Vagina (tissue), 2 donors: Measurements from ENCODE around the gene PRDM16. TPM values are rescaled to one million over a fixed set of nuclear protein-coding genes. Genes with fewer than 3 reads are reported as not detected.

Experiments
- DNase-seq, 2 donors: peaks; one replicate each; pipeline ENCODE4 v3.0.0-alpha.2; 2017; ENCODE audit errors: extremely low spot score in 2 of 2
- H3K27ac ChIP-seq: fragments of 200-600 bp; sonication (generic); one replicate; pipeline ENCODE4 v1.5.1; 2019
- H3K27me3 ChIP-seq: fragments of 200-600 bp; sonication (generic); one replicate; pipeline ENCODE4 v1.5.1; 2019
- H3K36me3 ChIP-seq, 2 donors: fragments of 200-600 bp; sonication (generic); one replicate each; pipeline ENCODE4 v1.5.1; 2017 to 2019
- H3K4me1 ChIP-seq: fragments of 200-600 bp; sonication (generic); one replicate; pipeline ENCODE4 v1.5.1; 2019
- H3K4me3 ChIP-seq, 2 donors: fragments of 200-600 bp; sonication (generic); 1 replicate in 1 of 2; 2 replicates in 1 of 2; pipeline ENCODE4 v1.5.1; 2016 to 2019
- H3K9me3 ChIP-seq: fragments of 200-600 bp; sonication (generic); one replicate; pipeline ENCODE4 v1.5.1; 2019
- POLR2A ChIP-seq, 2 donors: fragments of 450-650 bp; IDR thresholded peaks; one replicate each; pipeline ENCODE4 v1.6.1; 2017; ENCODE audit warnings: antibody characterized with exemption in 2 of 2, mild to moderate bottlenecking in 2 of 2, moderate library complexity in 2 of 2
- POLR2AphosphoS5 ChIP-seq, 2 donors: sonication (generic); formaldehyde crosslinking; IDR thresholded peaks; one replicate each; pipeline ENCODE4 v1.9.0; 2017; ENCODE audit warnings: antibody characterized with exemption in 2 of 2, mild to moderate bottlenecking in 2 of 2, low read depth in 1 of 2; ENCODE audit not compliant: insufficient read depth in 1 of 2
- intact Hi-C: fragments of 100-400 bp; cut with DNase I; formaldehyde crosslinking; loops from one replicate; pipeline ENCODE4 v1.15.1; 2023
- total RNA-seq: library from RNA; depleted of rRNA; stranded (reverse); fragments of >200 nt; gene quantifications from one replicate; pipeline ENCODE4 v1.2.3, GENCODE V29; 2016
- TF ChIP-seq, protein P1 (sequence below), 3 experiments: fragments of 450-650 bp in 2 of 3; fragments of 200-600 bp in 1 of 3; sonication (generic) in 1 of 3; IDR thresholded peaks; one replicate each; pipeline ENCODE4 v1.5.1; 2017 to 2019; ENCODE audit warnings: antibody characterized with exemption in 3 of 3, mild to moderate bottlenecking in 2 of 3, moderate library complexity in 2 of 3

PRDM16 gene
- total RNA-seq, 1 donor from 2014 or later = 3.9 TPM

GRCh38 chr1:3139871-3140361 lies 70.9 kb downstream of the PRDM16 start:
- H3K27me3 ChIP-seq = peaks cover 5% of the 10 kb centered on the region
- peak overlapping the region in 1 of 2 donors; percentile 16 for H3K4me3 ChIP-seq
- no peak overlapping the region for H3K27ac ChIP-seq
- DNase-seq = no peak
- intact Hi-C loops = no loop called here
- H3K36me3 ChIP-seq = no peaks in the 10 kb centered on the region
- no peaks in the 10 kb centered on the region for H3K9me3 ChIP-seq
- TF ChIP-seq POLR2A (IDR thresholded peaks at IDR 0.05) = no peak
- no peak for TF ChIP-seq POLR2AphosphoS5 (IDR thresholded peaks at IDR 0.05; ENCODE audit: insufficient read depth in 1 of 2, low read depth in 1 of 2)
- TF ChIP-seq, protein P1, sequence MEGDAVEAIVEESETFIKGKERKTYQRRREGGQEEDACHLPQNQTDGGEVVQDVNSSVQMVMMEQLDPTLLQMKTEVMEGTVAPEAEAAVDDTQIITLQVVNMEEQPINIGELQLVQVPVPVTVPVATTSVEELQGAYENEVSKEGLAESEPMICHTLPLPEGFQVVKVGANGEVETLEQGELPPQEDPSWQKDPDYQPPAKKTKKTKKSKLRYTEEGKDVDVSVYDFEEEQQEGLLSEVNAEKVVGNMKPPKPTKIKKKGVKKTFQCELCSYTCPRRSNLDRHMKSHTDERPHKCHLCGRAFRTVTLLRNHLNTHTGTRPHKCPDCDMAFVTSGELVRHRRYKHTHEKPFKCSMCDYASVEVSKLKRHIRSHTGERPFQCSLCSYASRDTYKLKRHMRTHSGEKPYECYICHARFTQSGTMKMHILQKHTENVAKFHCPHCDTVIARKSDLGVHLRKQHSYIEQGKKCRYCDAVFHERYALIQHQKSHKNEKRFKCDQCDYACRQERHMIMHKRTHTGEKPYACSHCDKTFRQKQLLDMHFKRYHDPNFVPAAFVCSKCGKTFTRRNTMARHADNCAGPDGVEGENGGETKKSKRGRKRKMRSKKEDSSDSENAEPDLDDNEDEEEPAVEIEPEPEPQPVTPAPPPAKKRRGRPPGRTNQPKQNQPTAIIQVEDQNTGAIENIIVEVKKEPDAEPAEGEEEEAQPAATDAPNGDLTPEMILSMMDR (IDR thresholded peaks at IDR 0.05) = no peak
- H3K4me1 ChIP-seq = peaks cover 13% of the 10 kb centered on the region

- Histone ChIP-seq H3K27ac (no peak overlapping the region), H3K9me3 (no peaks in the 10 kb centered on the region), H3K4me1 (peaks cover 13% of the 10 kb centered on the region), H3K36me3 (no peaks in the 10 kb centered on the region), H3K27me3 (peaks cover 5% of the 10 kb centered on the region), H3K4me3 (peak overlapping the region in 1 of 2 donors; percentile 16)
- TF ChIP-seq POLR2A (IDR thresholded peaks at IDR 0.05) (no peak), POLR2AphosphoS5 (IDR thresholded peaks at IDR 0.05; ENCODE audit: insufficient read depth in 1 of 2, low read depth in 1 of 2) (no peak)
- TF ChIP-seq, protein P1 (IDR thresholded peaks at IDR 0.05) = no peak
- intact Hi-C loops = no loop called here
- no peak for DNase-seq
Observed at GRCh38 chr1:3140437-3140836, 71.4 kb downstream of the PRDM16 start.

- Histone ChIP-seq H3K27ac (no peak overlapping the region), H3K4me1 (peaks cover 13% of the 10 kb centered on the region), H3K27me3 (peaks cover 5% of the 10 kb centered on the region), H3K9me3 (no peaks in the 10 kb centered on the region), H3K4me3 (no peak overlapping the region), H3K36me3 (no peaks in the 10 kb centered on the region)
- no peak for DNase-seq
- no peak for TF ChIP-seq POLR2AphosphoS5 (IDR thresholded peaks at IDR 0.05; ENCODE audit: insufficient read depth in 1 of 2, low read depth in 1 of 2)
- TF ChIP-seq, protein P1 (IDR thresholded peaks at IDR 0.05) = no peak
- no peak for TF ChIP-seq POLR2A (IDR thresholded peaks at IDR 0.05)
- intact Hi-C loops = no loop called here
Observed at GRCh38 chr1:3141129-3141528, 72.1 kb downstream of the PRDM16 start.

DNA sequence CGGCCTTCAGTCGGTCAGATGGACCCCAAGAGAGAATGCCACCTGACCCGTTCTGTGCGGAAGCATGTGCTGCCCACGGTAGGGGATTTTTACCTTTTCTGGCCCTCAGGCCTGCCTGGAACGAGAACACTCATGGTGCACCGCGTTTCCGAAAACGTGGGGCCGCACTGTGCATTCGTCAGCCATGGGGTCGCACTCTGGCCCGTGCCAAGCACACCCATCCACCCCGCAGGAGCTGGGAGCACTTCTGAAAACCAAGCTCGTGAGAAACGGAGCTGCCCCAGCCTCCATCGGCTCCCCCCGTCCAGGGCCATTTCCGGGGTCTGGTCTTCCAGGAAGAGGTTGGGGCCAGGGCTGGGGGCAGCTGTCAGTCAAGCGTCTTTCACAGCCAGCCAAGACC lies 72.8 kb downstream of the PRDM16 start:
- peaks cover 5% of the 10 kb centered on the region for H3K27me3 ChIP-seq
- H3K4me3 ChIP-seq = no peak overlapping the region
- H3K27ac ChIP-seq = no peak overlapping the region
- intact Hi-C loops = no loop called here
- H3K9me3 ChIP-seq = no peaks in the 10 kb centered on the region
- TF ChIP-seq POLR2AphosphoS5 (IDR thresholded peaks at IDR 0.05; ENCODE audit: insufficient read depth in 1 of 2, low read depth in 1 of 2) (no peak), POLR2A (IDR thresholded peaks at IDR 0.05) (no peak)
- TF ChIP-seq, protein P1 (IDR thresholded peaks at IDR 0.05) = no peak
- DNase-seq = no peak
- H3K4me1 ChIP-seq = peaks cover 13% of the 10 kb centered on the region
- H3K36me3 ChIP-seq = no peaks in the 10 kb centered on the region

DNA sequence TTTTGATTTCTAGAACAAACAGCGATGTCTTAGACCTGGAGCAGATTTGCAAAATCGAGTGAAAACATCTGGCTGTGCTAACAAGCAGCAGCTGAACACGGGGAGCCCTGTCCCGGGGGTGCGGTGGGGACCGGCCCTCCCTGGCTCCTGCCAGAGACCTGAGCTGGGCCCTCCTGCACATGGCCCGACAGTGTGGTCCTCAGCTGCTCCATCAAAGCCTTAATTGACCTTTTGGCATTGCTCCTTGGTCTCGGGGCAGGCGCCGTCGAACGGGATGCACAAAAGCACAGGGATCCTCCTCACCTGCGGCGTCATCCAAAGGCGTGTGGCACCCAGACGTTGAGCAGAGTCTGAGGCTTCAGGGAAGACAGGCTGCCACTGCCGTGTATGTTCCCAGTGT lies 73.2 kb downstream of the PRDM16 start:
- H3K9me3 ChIP-seq = no peaks in the 10 kb centered on the region
- no peaks in the 10 kb centered on the region for H3K36me3 ChIP-seq
- peaks cover 5% of the 10 kb centered on the region for H3K27me3 ChIP-seq
- peaks cover 13% of the 10 kb centered on the region for H3K4me1 ChIP-seq
- no peak overlapping the region for H3K27ac ChIP-seq
- intact Hi-C loops = no loop called here
- TF ChIP-seq POLR2A (IDR thresholded peaks at IDR 0.05) = no peak
- TF ChIP-seq POLR2AphosphoS5 (IDR thresholded peaks at IDR 0.05; ENCODE audit: insufficient read depth in 1 of 2, low read depth in 1 of 2) = no peak
- TF ChIP-seq, protein P1 (IDR thresholded peaks at IDR 0.05) = no peak
- no peak for DNase-seq
- no peak overlapping the region for H3K4me3 ChIP-seq
